ENCODE measurements around the gene NETO1.

The NETO1 gene

DNA sequence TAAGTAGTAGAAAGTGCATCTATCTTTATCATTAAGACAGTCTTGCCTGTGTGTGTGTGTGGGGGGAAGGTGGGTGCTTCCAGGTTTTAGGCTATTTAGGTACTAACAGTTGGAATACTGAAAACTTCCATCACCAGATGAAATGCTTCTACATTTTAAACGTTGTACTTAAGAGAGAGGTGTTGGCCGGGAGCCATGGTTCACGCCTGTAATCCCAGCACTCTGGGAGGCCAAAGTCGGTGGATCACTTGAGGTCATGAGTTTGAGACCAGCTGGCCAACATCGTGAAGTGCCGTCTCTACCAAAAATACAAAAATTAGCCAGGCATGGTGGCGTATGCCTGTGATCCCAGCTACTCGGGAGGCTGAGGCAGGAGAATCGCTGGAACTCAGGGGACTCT, 4.0 kb downstream of the NETO1 start:
- Mint-ChIP-seq H3K27ac (no peak overlapping the region), H3K4me3 (no peak overlapping the region), H3K9me3 (no peaks in the 10 kb centered on the region), H3K27me3 (peaks cover 27% of the 10 kb centered on the region), H3K36me3 (ENCODE audit: low read depth) (no peaks in the 10 kb centered on the region), H3K4me1 (ENCODE audit: low read depth) (peaks cover 5% of the 10 kb centered on the region)

DNA sequence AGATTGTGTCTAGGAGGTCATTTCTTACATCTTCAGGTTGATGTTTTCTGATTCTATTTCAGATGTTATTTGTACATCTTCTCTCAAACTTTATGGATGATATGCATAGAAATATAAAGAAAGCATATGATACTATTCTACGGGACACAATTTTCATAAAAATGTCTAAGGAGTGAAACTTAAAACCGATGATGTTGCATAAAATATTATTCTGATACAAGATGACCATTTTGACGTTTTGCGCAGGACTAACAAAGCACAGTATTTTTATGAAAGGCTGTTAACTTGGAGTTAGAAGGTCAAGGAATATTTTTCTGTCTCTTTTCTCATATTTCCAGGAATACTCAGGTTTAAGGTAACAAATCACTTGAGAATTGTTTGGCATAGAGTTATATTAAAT, 8.7 kb downstream of the NETO1 start:
- H3K36me3 Mint-ChIP-seq (ENCODE audit: low read depth): no peaks in the 10 kb centered on the region

DNA sequence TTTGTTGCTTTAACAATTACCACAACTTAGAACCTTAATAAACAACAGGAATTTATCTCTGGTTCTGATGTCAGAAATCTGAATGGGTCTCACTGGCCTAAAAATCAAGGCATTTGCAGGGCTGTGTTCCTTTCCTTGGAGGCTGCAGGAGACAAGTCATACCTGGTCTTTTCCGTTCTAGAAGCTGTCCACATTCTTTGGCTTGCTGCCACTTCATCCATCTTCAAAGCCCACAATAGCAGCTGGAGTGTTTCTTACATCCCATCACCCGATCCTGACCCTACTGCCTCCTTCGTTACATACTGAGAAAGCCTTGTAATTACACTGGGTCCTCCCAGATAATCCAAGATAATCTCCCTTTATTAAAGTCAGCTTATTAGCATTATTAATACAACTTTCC, 18.1 kb downstream of the NETO1 start:
- Mint-ChIP-seq H3K27me3 (no peaks in the 10 kb centered on the region), H3K27ac (no peak overlapping the region), H3K4me3 (no peak overlapping the region)

More for the DNA sequence above, 8.7 kb downstream of the NETO1 start:
- Mint-ChIP-seq H3K27me3 (peaks cover 4% of the 10 kb centered on the region), H3K27ac (no peak overlapping the region), H3K9me3 (no peaks in the 10 kb centered on the region), H3K4me3 (no peak overlapping the region), H3K4me1 (ENCODE audit: low read depth) (no peaks in the 10 kb centered on the region)

DNA sequence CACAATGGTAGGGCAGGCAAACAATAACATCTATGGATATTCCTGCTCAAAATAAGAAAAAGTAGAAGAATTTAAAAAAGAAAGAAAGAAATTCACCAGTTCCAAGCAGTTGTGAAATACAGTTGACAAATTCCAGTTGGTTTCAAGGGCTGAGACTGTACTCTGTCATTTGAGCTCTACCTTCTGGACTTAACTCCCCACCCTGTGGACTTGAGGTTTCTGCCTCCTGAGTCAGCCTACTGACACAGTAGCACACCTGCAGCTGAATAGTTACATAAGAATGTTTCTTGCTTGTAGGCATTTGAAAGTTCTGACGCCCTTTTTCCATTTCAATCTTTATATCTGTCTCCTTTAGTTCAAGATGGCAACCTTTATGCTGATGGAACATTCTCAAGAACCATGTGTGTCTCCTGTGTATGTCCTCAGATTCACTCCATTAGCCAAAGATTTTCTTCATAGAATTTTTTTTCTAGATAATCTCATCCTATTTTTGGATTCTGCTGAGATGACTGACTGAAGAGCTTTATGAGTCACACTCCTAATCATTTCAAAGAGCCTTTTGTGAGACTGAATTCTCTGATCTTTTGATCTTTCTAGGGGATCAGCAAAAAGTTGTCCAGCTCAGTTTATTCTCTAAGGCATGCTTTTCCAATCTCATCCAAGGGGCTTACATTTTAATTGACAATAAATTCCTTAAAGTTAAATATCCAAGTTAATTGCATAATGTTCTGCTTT, 19.1 kb downstream of the NETO1 start:
- H3K27me3 Mint-ChIP-seq: no peaks in the 10 kb centered on the region
- H3K36me3 Mint-ChIP-seq (ENCODE audit: low read depth): no peaks in the 10 kb centered on the region
- H3K27ac Mint-ChIP-seq: no peak overlapping the region

More for the DNA sequence above, 18.1 kb downstream of the NETO1 start:
- Mint-ChIP-seq H3K4me1 (ENCODE audit: low read depth) (no peaks in the 10 kb centered on the region), H3K36me3 (ENCODE audit: low read depth) (no peaks in the 10 kb centered on the region), H3K9me3 (peaks cover 13% of the 10 kb centered on the region)

DNA sequence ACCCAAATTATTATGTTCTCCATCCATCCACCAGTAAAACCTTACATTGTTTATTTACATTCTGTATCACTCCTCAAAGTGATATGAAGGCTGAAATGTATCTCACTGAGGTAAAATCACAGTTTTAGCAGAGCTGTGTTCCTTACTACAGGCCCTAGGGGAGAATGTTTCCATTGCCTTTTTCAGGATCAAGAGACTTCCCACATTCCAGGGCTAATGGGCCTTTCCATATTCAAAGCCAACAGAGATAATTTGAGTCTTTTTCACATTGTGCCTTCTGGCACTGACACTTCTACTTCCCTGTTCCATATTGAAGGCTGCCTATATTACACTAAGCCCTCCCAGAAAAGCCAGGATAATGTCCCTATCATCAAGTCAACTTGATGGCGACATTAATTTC, 20.0 kb downstream of the NETO1 start:
- H3K27me3 Mint-ChIP-seq: no peaks in the 10 kb centered on the region
- H3K4me1 Mint-ChIP-seq (ENCODE audit: low read depth): no peaks in the 10 kb centered on the region
- peaks cover 19% of the 10 kb centered on the region for H3K9me3 Mint-ChIP-seq
- no peaks in the 10 kb centered on the region for H3K36me3 Mint-ChIP-seq (ENCODE audit: low read depth)
- H3K27ac Mint-ChIP-seq: no peak overlapping the region
- H3K4me3 Mint-ChIP-seq: no peak overlapping the region

More for the DNA sequence above, 19.1 kb downstream of the NETO1 start:
- Mint-ChIP-seq H3K9me3 (peaks cover 19% of the 10 kb centered on the region), H3K4me1 (ENCODE audit: low read depth) (no peaks in the 10 kb centered on the region), H3K4me3 (no peak overlapping the region)

DNA sequence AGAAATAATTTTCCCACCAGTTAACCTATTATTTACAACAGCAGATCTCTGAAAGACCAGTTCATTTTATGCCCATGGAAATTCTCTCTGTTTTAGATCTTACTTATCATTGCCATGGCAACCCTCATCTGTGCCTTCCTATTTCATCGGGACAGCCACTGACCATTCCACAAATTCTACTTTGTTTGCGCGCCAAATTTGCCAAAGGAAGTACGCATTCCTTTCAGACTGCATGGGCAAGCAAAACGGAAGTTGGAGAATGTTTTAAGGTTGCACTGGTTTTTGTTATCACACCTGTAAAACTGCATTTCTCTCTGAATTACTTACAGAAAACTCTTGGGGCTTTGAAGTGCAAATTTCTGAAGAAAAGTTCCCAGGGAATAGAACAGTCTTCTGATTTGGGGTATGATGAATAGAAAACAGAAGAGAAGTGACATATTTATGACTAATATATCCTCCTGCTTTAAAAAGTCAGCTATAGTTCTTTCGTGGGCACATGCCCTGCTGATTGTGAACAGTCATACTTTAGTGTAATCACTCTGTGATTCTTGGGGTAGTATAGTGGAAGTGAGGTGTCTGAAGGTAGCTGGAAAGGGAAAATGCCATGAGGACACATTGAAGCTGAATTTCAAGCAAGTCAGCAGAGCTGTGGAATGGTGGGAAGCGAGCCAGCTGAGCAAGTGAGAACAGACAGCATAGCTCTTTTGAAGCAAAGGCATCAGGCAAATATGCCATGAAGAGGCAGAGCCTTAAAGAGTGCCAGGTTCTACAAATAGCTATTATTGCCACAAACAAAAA, 20.9 kb downstream of the NETO1 start:
- Mint-ChIP-seq H3K27ac (no peak overlapping the region), H3K4me3 (no peak overlapping the region), H3K36me3 (ENCODE audit: low read depth) (no peaks in the 10 kb centered on the region), H3K27me3 (no peaks in the 10 kb centered on the region), H3K4me1 (ENCODE audit: low read depth) (no peaks in the 10 kb centered on the region), H3K9me3 (peaks cover 19% of the 10 kb centered on the region)

DNA sequence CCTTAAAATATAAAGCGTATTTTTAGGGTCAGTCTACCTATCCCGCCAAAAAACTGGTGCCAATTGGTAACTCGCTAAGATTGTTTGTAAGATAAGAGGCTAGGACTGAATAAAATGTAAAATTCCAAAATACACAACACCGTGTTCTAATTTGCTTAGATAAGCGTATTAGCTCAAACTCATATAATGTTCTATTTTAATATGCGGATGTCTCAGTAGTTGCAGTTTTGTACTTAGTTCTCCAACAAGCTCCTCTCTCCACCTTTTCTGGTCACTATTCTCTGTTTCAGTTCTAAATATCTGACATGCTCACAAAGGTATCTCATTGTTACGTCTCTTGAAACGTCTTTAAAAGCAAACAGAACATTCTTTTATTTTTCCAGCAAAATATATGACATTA, 24.0 kb downstream of the NETO1 start:
- Mint-ChIP-seq H3K9me3 (peaks cover 10% of the 10 kb centered on the region), H3K4me1 (ENCODE audit: low read depth) (no peaks in the 10 kb centered on the region), H3K36me3 (ENCODE audit: low read depth) (no peaks in the 10 kb centered on the region), H3K27ac (no peak overlapping the region), H3K27me3 (no peaks in the 10 kb centered on the region), H3K4me3 (no peak overlapping the region)

DNA sequence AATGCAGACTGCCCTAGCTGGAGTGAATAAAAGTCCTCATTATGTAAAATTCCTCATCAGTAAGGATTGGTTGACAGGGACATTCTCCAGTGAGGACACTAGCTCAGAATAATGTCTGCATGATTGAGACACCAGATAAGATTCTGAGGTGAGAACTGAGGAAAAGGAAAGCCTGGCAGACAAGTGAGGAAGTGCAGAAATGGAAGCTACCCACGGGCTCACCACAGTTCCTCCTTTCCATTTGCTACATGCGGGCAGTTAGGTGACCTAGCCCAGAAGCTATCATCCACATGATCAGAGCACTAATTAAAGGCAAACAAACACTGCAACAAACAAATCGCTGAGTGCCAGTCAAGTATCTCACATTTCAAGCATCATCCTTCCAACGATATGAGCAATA, 27.7 kb downstream of the NETO1 start:
- H3K27me3 Mint-ChIP-seq: peaks cover 3% of the 10 kb centered on the region
- no peaks in the 10 kb centered on the region for H3K4me1 Mint-ChIP-seq (ENCODE audit: low read depth)
- H3K9me3 Mint-ChIP-seq: peaks cover 10% of the 10 kb centered on the region
- no peak overlapping the region for H3K4me3 Mint-ChIP-seq
- H3K27ac Mint-ChIP-seq: no peak overlapping the region
- no peaks in the 10 kb centered on the region for H3K36me3 Mint-ChIP-seq (ENCODE audit: low read depth)

DNA sequence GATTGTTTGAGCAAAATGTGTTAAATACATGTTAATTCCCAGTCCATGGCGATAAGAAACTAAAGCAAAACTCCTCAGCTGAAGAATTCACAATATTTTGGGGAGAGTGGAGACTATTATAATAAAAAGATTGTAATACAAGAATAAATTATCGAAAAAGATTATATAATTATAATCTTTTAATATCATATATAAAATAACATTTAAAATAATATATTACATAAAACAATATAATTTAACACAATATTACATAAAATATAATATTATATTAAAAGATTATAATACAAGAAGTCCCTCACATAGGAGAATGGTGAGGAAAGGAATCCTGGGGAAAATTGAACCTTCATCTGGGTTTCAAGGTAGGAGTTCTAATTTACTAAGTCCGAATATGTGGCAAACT, 33.1 kb downstream of the NETO1 start:
- H3K27me3 Mint-ChIP-seq: peaks cover 3% of the 10 kb centered on the region
- no peak overlapping the region for H3K4me3 Mint-ChIP-seq

DNA sequence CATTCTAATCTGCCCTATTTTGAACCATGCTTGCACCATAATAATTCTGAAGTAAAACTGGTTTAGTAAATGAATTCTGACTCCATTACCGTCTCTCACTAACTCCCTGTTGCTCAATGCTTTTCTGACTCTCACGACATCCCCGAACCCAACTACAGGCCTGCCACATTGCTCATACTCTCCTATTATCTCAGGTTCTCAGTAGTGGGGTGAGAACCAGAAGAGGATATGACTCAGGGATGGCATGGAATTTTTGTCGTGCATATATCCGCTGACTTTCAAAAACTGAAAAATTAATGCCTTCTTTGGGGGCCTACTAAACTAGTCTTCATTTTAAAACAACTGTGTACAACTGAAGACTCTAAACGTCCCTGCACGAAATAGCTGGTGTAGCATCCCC, 34.3 kb downstream of the NETO1 start:
- Mint-ChIP-seq H3K27me3 (peaks cover 3% of the 10 kb centered on the region), H3K4me3 (no peak overlapping the region), H3K4me1 (ENCODE audit: low read depth) (no peaks in the 10 kb centered on the region)

More for the DNA sequence above, 33.1 kb downstream of the NETO1 start:
- Mint-ChIP-seq H3K27ac (no peak overlapping the region), H3K9me3 (peaks cover 9% of the 10 kb centered on the region), H3K4me1 (ENCODE audit: low read depth) (no peaks in the 10 kb centered on the region), H3K36me3 (ENCODE audit: low read depth) (no peaks in the 10 kb centered on the region)

DNA sequence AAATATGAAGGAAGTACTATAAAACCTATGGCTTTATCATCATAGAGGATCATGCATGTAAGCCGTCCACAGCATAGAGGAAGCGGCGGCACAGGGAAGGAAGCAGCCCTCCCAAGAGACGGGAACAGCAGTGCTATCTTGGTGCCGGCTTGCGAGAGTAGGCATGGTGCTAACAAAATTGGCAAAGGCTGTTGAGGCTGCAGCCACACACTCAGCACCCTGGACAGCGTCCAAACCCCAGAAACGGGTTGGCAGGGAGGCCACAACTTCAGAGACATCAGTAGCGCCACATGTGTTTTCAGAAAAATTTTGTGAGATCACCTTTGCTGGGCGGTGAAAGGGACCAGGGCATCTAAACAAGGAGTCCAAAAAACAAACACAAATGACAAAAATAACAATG, 37.7 kb downstream of the NETO1 start:
- Mint-ChIP-seq H3K36me3 (ENCODE audit: low read depth) (no peaks in the 10 kb centered on the region), H3K27ac (no peak overlapping the region), H3K9me3 (peaks cover 5% of the 10 kb centered on the region), H3K27me3 (no peaks in the 10 kb centered on the region), H3K4me3 (no peak overlapping the region), H3K4me1 (ENCODE audit: low read depth) (no peaks in the 10 kb centered on the region)

More for the DNA sequence above, 34.3 kb downstream of the NETO1 start:
- Mint-ChIP-seq H3K9me3 (peaks cover 9% of the 10 kb centered on the region), H3K36me3 (ENCODE audit: low read depth) (no peaks in the 10 kb centered on the region), H3K27ac (no peak overlapping the region)

DNA sequence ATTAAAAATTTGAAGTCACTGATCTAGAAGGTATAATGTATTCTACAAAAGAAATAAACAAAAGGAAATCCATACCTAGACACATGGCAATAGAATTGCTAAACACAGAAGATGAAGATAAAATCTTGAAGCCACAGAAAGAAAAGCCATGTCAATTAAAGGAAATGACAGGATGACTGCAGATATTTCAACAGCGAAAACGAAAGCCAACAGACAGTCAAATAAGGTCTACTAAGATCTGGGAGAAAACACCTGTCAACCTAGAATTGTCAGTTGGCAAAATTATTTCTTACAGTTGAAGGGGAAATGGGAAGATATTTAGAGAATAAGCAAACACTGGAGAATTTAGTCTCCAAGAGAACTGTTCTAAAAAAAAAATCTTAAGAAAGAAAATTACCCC, 39.2 kb downstream of the NETO1 start:
- H3K4me1 Mint-ChIP-seq (ENCODE audit: low read depth): no peaks in the 10 kb centered on the region
- no peaks in the 10 kb centered on the region for H3K36me3 Mint-ChIP-seq (ENCODE audit: low read depth)
- no peak overlapping the region for H3K27ac Mint-ChIP-seq
- H3K9me3 Mint-ChIP-seq: peaks cover 5% of the 10 kb centered on the region
- H3K4me3 Mint-ChIP-seq: no peak overlapping the region
- no peaks in the 10 kb centered on the region for H3K27me3 Mint-ChIP-seq

DNA sequence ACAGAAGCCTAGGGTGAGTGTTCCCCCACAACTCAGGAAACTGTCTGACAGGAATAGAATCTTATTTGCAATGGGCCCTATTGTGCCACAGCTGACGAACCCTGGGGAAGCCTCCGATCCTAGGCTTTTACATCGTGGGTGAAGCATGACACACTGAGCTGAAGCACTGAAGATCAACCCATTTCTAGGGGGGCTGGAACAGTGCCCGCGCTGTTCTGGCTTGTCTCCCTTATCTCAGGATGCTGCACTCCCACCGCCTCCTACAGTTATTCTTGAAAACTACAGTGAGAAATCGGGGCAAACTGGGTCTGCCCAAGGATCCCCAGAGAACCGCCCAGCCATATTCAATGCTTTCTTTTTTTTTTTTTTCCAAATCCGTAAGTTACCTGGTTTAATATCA, 41.1 kb downstream of the NETO1 start:
- peaks cover 10% of the 10 kb centered on the region for H3K9me3 Mint-ChIP-seq
- no peak overlapping the region for H3K4me3 Mint-ChIP-seq
- no peak overlapping the region for H3K27ac Mint-ChIP-seq
- H3K36me3 Mint-ChIP-seq (ENCODE audit: low read depth): no peaks in the 10 kb centered on the region
- H3K27me3 Mint-ChIP-seq: no peaks in the 10 kb centered on the region
- H3K4me1 Mint-ChIP-seq (ENCODE audit: low read depth): no peaks in the 10 kb centered on the region

DNA sequence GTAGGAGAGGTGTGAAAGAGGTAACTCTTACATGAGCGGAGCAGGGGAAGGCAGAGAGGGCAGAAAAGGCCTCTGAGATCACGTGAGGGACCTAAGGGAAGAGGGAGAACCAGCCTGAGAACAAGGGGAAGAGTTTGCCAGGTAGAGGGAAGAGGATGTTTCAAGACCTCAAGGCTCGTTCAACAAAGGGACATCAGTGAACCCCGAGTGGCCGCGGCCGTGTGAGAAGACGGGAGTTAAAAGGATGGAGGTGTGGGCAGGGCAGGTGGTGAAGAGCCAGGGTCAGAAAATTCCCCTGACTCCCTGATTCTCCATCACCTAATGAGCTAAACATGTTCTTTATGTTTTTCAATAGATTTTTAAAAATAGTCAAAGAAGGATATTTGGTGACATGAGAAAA, 44.4 kb downstream of the NETO1 start:
- no peak overlapping the region for H3K27ac Mint-ChIP-seq
- no peaks in the 10 kb centered on the region for H3K4me1 Mint-ChIP-seq (ENCODE audit: low read depth)
- H3K27me3 Mint-ChIP-seq: no peaks in the 10 kb centered on the region
- H3K36me3 Mint-ChIP-seq (ENCODE audit: low read depth): no peaks in the 10 kb centered on the region
- peaks cover 5% of the 10 kb centered on the region for H3K9me3 Mint-ChIP-seq
- H3K4me3 Mint-ChIP-seq: no peak overlapping the region

DNA sequence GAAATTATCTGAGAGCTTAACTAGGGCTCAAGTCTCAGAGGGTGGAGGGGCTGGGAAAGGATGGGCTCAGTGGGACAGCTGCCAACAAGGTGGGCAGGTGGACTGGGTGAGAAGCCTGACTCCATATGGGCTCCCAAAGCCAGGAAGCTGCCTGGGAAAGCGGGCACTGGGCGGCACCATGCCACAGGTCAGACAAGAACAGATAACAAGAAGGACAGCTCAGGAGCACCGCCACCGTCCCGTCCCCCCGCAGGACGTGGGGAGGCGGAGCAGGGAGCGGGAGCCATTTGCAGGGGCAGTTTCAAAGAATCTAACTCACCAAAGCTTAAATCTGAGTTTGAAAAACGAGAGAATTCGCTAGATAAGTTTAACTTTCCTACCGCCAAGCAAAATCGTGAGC, 45.6 kb downstream of the NETO1 start:
- no peaks in the 10 kb centered on the region for H3K36me3 Mint-ChIP-seq (ENCODE audit: low read depth)
- H3K9me3 Mint-ChIP-seq: peaks cover 5% of the 10 kb centered on the region
- H3K27ac Mint-ChIP-seq: no peak overlapping the region
- H3K27me3 Mint-ChIP-seq: no peaks in the 10 kb centered on the region
- H3K4me3 Mint-ChIP-seq: no peak overlapping the region
- no peaks in the 10 kb centered on the region for H3K4me1 Mint-ChIP-seq (ENCODE audit: low read depth)
